Measurements from ENCODE around the gene POLR2B. TPM values are rescaled to one million over a fixed set of nuclear protein-coding genes. Genes with fewer than 3 reads are reported as not detected.

The POLR2B gene
- total RNA-seq, 2 experiments from 2014 or later = 113 to 117 TPM

Other genes with a start within 250 kb of the POLR2B start
- gene SPINK2, start 157.2 kb upstream of the POLR2B start, total RNA-seq = 1 to 10 TPM; 5.0 to 7.9 TPM
- 10 to 100 TPM; 54.1 to 54.7 TPM for gene REST, start 71.0 kb upstream of the POLR2B start, total RNA-seq
- gene NOA1, start 1.3 kb upstream of the POLR2B start, total RNA-seq = 10 to 100 TPM; 21.7 to 24.7 TPM
- under 1 TPM; 0.19 to 0.27 TPM for gene IGFBP7, start 131.5 kb downstream of the POLR2B start, total RNA-seq

All from activated CD4-positive, alpha-beta T cell treated with anti-CD3 and anti-CD28 coated beads, Interleukin-2, amount 10 ng/mL, durations not matched to agents 7 days and 5 days (primary cell).